Activated CD4-positive, alpha-beta memory T cell treated with anti-CD3 and anti-CD28 coated beads for 36 hours (primary cell): Measurements from ENCODE around the gene DPP10. TPM values are rescaled to one million over a fixed set of nuclear protein-coding genes. Genes with fewer than 3 reads are reported as not detected.

ENCODE experiments used
- CTCF ChIA-PET: fragments of 350-600 bp; sonication (Branson Sonifier 250); formaldehyde crosslinking; loops from one replicate; lab custom pipeline; 2021; ENCODE audit warnings: antibody characterized with exemption, inconsistent platforms; lab: Charles Lee
- POLR2A ChIA-PET: fragments of 350-600 bp; sonication (Branson Sonifier 250); formaldehyde crosslinking; loops from one replicate; lab custom pipeline; 2021; ENCODE audit warnings: antibody characterized with exemption; lab: Charles Lee
- DNase-seq: peaks from one replicate; pipeline ENCODE4 v3.0.0-alpha.2; 2020
- H3K27ac Mint-ChIP-seq: one replicate; pipeline ENCODE4 v1.8.0; 2021; ENCODE audit warnings: mixed read lengths
- H3K27me3 Mint-ChIP-seq: one replicate; pipeline ENCODE4 v1.8.0; 2021; ENCODE audit warnings: mixed read lengths
- H3K36me3 Mint-ChIP-seq: one replicate; pipeline ENCODE4 v1.8.0; 2021; ENCODE audit warnings: mixed read lengths
- H3K4me1 Mint-ChIP-seq: one replicate; pipeline ENCODE4 v1.8.0; 2021; ENCODE audit warnings: low read depth, mixed read lengths
- H3K4me3 Mint-ChIP-seq: one replicate; pipeline ENCODE4 v1.8.0; 2021; ENCODE audit warnings: mild to moderate bottlenecking, mixed read lengths
- H3K9me3 Mint-ChIP-seq: one replicate; pipeline ENCODE4 v1.8.0; 2021; ENCODE audit warnings: mixed read lengths
- intact Hi-C: fragments of 100-400 bp; cut with micrococcal nuclease; formaldehyde crosslinking; loops from one replicate; pipeline ENCODE4 v1.15.1; 2023
- total RNA-seq, 2 experiments: library from RNA; stranded (reverse); gene quantifications; one replicate each; pipeline ENCODE4 v1.2.3, GENCODE V29; 2021

Gene DPP10
- total RNA-seq, 2 experiments from 2014 or later = not detected

DNA sequence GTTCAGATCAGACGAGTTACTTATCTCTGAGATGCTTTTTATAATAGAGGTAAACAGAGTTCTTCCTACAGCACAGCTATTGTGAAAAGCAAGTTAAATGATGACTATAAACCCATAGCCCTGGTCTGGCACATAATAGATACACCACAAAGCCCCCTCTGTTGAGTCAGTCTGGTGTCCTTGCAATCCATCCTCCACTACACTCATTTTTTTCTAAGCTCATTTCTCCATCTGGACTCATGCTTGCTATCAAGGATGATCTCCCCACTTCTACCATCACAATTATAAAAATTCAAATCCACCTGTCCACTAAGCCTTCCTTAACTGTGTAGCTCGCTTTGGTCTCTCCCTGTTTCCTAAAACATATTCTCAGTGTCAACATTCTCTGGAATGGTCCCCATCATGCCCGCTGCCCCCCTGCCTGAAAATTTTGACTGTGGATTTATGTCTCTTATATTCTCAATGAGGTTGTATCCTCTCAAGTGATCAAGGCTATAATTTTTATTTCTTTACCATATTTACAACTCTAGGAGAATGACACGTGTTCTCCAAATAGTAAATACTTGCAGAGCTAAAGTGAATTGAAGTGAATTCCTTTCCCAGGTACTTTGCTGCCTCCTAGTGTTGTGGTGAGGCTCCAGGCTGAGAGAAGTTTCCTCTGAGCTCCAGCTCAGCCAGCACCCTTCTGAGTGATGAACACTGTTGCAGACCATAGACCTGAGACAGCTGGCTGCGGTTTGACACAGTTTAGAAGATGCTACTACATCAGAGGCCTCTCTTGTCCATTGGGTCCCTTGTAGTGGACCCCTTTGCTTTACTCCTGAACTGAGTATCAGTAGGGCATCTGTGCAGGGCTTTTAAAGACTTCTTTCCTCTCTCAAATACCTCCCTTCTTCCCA is 108.7 kb downstream of the DPP10 start:
- Mint-ChIP-seq H3K27ac (no peak overlapping the region), H3K4me1 (no peaks in the 10 kb centered on the region), H3K36me3 (no peaks in the 10 kb centered on the region), H3K9me3 (no peaks in the 10 kb centered on the region), H3K4me3 (no peak overlapping the region), H3K27me3 (peaks cover 2% of the 10 kb centered on the region)
- ChIA-PET CTCF (interaction anchor here (0.9 to 1.1 kb wide), 2 partner anchors 9 to 12 kb away, joined by 3 to 4 read pairs; no protein-coding TSS in a partner anchor), POLR2A (no interaction called here)
- DNase-seq = peak; percentile 29
- intact Hi-C loops = no loop called here

DNA sequence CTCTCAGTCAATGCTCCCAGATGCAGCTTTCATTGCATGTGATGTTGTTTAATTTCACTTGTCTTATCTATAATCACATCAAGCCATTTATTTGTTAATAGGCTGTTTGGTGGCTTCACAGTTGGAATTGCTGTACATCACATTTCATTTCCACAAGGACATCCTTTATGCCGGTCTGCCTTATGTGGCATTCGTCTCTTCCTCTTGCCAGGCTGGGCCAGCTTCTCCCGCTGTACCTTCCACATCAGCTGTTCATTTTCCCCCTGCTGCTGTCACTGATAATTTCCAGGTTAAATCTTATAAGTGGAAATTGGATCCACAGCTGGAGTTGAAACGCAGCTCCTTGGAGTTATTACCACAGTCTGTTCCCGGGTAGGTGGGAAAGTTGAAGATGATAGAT is 110.6 kb downstream of the DPP10 start:
- peaks cover 2% of the 10 kb centered on the region for H3K27me3 Mint-ChIP-seq
- no peak for DNase-seq

DNA sequence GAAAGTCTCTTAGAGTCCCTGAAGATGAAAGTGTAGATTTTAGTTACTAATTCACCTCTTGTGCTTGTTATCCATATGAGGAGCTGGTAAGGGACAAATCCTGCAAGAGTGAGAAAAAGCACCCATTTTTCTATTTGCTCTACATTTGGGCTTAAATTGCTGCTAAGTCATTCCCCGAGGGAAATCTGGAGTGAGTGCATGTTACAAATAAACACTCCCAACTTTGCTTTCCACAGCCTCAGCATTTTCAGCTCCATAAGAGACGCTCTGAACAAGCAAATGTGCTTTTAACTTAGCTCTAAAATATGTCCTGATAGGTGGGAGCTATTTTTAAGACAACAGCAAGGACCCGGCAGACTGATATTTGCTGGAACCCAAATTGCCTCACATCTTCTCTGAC is 126.7 kb downstream of the DPP10 start:
- H3K4me3 Mint-ChIP-seq = no peak overlapping the region
- no peak for DNase-seq
- H3K27me3 Mint-ChIP-seq = no peaks in the 10 kb centered on the region
- no peaks in the 10 kb centered on the region for H3K36me3 Mint-ChIP-seq
- H3K27ac Mint-ChIP-seq = no peak overlapping the region
- no peaks in the 10 kb centered on the region for H3K9me3 Mint-ChIP-seq
- CTCF ChIA-PET = no interaction called here
- intact Hi-C loops = no loop called here
- POLR2A ChIA-PET = no interaction called here
- H3K4me1 Mint-ChIP-seq = no peaks in the 10 kb centered on the region

More for the DNA sequence above, 110.6 kb downstream of the DPP10 start:
- Mint-ChIP-seq H3K9me3 (no peaks in the 10 kb centered on the region), H3K36me3 (no peaks in the 10 kb centered on the region), H3K27ac (no peak overlapping the region), H3K4me3 (no peak overlapping the region), H3K4me1 (no peaks in the 10 kb centered on the region)
- POLR2A ChIA-PET = no interaction called here
- CTCF ChIA-PET = no interaction called here
- intact Hi-C loops = no loop called here

DNA sequence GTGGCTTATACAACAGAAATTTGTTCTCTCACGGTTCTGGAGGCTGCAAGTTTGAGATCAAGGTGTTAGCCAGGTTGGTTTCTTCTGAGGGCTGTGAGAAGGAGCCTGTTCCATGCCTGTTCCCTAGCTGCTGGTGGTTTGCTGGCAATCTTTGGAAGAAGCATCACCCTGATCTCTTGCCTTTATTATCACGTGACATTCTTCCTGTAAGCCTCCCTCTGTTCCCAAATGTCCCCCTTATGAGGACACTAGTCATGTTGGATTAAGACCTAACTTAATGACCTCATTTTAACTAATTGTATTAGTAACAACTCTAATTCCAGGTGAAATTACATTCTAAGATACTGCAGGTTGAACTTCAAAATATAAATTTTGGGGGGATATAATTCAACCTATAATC is 135.2 kb downstream of the DPP10 start:
- Mint-ChIP-seq H3K4me1 (no peaks in the 10 kb centered on the region), H3K27ac (no peak overlapping the region), H3K9me3 (no peaks in the 10 kb centered on the region), H3K4me3 (no peak overlapping the region), H3K36me3 (no peaks in the 10 kb centered on the region), H3K27me3 (no peaks in the 10 kb centered on the region)
- POLR2A ChIA-PET = no interaction called here
- CTCF ChIA-PET = no interaction called here
- no peak for DNase-seq
- intact Hi-C loops = no loop called here

DNA sequence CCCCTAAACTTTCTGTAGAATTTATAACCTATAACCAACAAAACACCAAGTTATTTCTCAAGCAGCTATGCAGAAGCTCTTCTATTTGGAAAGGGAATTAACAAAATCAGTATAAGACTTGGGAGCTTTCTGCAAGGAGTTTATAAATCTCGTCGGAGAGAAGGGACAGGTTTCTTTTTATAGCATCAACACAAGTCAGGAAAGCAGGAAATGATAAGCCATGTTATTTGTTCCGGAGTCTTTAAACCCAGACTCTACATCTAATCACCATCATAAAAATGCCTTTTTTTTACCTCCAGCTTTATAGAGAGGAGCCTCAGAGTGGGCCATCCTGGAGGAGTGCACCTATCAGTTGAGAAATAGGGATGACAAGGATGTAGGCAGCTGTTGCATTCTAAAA is 137.1 kb downstream of the DPP10 start:
- Mint-ChIP-seq H3K4me3 (no peak overlapping the region), H3K36me3 (no peaks in the 10 kb centered on the region), H3K27me3 (no peaks in the 10 kb centered on the region), H3K27ac (no peak overlapping the region), H3K4me1 (no peaks in the 10 kb centered on the region), H3K9me3 (no peaks in the 10 kb centered on the region)
- DNase-seq = no peak
- POLR2A ChIA-PET = no interaction called here
- CTCF ChIA-PET = no interaction called here
- intact Hi-C loops = no loop called here

DNA sequence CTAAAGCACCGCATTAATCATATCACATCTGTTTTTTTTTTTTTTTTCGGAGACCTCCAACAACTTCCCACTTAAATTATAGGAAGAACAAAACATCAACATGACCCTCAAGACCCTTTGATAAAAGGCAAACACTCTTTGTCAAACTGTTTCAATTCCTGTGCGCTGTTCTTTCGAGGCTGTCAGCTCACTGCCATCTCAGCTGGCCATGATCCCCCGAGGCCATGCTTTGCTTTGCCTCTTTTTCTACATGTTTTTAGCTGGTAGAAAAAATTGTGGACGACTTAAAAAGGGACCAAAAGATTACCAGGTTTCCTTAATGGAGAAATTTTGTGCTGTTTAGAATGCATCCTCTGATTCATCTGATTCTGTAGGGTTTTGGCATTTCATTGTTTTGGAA is 138.2 kb downstream of the DPP10 start:
- H3K27me3 Mint-ChIP-seq = no peaks in the 10 kb centered on the region
- H3K9me3 Mint-ChIP-seq = no peaks in the 10 kb centered on the region
- ChIA-PET CTCF (no interaction called here), POLR2A (no interaction called here)
- no peaks in the 10 kb centered on the region for H3K4me1 Mint-ChIP-seq
- H3K4me3 Mint-ChIP-seq = no peak overlapping the region
- no peak overlapping the region for H3K27ac Mint-ChIP-seq
- intact Hi-C loops = no loop called here
- no peaks in the 10 kb centered on the region for H3K36me3 Mint-ChIP-seq
- no peak for DNase-seq

DNA sequence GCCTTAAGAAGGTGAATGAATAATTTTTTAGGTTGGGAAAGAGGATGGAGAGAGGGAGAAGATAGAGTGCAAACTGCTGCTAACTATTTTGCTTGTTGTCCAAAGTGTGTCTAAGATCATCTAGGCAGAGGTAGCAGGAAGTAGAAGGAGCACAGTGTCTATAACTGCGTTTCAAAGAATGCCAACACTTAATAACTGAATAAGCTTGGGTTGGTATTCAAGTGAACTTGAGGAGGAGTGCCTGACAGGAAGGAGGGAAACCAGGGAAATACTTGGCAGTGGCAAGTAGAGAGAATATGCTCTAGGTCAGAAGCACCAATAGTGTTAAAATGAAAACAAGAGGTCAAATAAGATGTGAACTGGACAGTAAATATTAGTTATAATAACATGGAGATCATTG is 155.9 kb downstream of the DPP10 start:
- H3K9me3 Mint-ChIP-seq = no peaks in the 10 kb centered on the region
- POLR2A ChIA-PET = no interaction called here
- intact Hi-C loops = no loop called here
- no peaks in the 10 kb centered on the region for H3K36me3 Mint-ChIP-seq
- no peak for DNase-seq
- no peak overlapping the region for H3K4me3 Mint-ChIP-seq
- H3K27me3 Mint-ChIP-seq = no peaks in the 10 kb centered on the region
- no peaks in the 10 kb centered on the region for H3K4me1 Mint-ChIP-seq
- H3K27ac Mint-ChIP-seq = no peak overlapping the region
- CTCF ChIA-PET = no interaction called here

DNA sequence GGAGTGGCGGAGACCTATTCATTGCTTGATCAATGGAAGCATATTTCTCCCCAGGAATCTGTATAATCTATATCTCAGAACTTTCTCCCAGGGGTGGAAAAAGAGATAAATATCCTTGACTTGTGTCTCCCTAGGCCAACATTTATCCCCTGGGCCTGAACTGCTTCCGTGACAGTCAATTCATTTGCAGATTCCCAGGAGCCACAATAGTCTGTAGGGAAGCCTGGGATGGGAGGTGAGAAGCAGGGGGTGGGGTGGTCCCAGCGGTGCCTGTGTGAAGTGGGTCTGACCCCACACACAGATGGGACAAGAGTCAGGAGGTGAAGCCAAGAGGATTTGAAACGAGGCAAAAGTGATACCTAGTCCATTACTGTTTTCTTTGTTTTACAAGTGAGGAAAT is 166.8 kb downstream of the DPP10 start:
- Mint-ChIP-seq H3K9me3 (no peaks in the 10 kb centered on the region), H3K36me3 (no peaks in the 10 kb centered on the region), H3K4me3 (no peak overlapping the region), H3K4me1 (no peaks in the 10 kb centered on the region), H3K27me3 (peaks cover 3% of the 10 kb centered on the region), H3K27ac (no peak overlapping the region)
- ChIA-PET POLR2A (no interaction called here), CTCF (no interaction called here)
- intact Hi-C loops = no loop called here
- no peak for DNase-seq

DNA sequence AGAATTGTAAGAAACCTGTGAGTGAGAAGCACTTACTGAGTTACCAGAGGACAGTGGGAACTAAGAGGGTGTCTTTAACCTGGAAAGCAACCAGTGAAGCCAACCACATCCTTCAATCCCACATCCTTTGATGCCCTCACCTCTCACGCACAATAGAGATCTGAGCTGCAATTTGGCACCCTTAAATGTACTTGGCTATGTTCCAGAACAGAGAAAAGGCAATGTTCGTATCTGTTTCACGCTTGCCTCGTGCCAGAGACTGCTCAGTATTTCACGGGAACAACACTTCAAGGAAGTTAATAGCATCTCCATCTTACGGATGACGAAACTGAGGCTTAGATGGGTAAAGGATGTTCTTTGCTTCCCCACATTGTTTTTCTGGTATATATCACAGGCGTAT is 167.4 kb downstream of the DPP10 start:
- H3K4me1 Mint-ChIP-seq = no peaks in the 10 kb centered on the region
- H3K27ac Mint-ChIP-seq = no peak overlapping the region
- DNase-seq = no peak
- no peaks in the 10 kb centered on the region for H3K36me3 Mint-ChIP-seq
- ChIA-PET POLR2A (no interaction called here), CTCF (no interaction called here)
- H3K9me3 Mint-ChIP-seq = no peaks in the 10 kb centered on the region
- no peak overlapping the region for H3K4me3 Mint-ChIP-seq
- intact Hi-C loops = no loop called here
- H3K27me3 Mint-ChIP-seq = peaks cover 3% of the 10 kb centered on the region

DNA sequence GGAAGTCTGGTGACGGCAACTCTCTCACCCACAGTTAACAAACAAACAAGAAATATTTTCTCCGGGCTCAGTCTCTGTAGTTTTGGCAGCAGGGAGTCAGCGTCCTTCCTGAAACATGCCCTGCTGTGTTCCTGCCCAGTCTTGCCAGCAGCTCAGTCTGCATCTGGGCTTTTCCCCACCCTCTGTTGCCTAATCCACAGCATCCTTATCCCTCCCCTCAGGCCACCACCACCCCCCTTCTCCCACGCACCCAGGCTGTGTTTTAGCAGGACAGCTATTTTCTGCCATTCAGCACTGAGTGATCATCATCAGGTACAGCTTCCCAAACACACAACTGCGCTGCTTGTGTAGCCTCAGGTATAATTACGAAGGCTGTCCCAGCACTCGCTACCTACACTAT is 168.2 kb downstream of the DPP10 start:
- no peak for DNase-seq
- peaks cover 3% of the 10 kb centered on the region for H3K27me3 Mint-ChIP-seq
- H3K4me1 Mint-ChIP-seq = no peaks in the 10 kb centered on the region
- no peak overlapping the region for H3K27ac Mint-ChIP-seq
- H3K9me3 Mint-ChIP-seq = no peaks in the 10 kb centered on the region
- intact Hi-C loops = no loop called here
- ChIA-PET CTCF (no interaction called here), POLR2A (no interaction called here)
- H3K4me3 Mint-ChIP-seq = no peak overlapping the region
- no peaks in the 10 kb centered on the region for H3K36me3 Mint-ChIP-seq

DNA sequence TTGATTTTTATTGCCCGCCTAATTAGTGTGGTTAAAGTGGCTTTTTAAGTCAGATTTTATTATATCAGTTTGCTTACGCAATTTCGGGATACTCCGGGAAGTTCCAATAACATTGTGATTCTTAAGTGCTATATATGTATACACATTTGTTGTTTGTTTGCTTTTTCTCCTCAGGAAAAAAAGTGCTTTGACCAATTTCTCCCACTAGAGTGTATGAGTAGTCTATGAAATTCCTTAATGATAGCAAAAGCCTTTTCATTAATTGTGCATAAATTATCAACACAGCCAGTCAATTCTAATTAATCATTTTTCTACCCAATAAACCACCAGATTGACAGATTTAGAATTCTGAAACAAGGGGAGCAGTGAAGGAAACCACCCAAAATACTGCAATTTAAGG is 172.2 kb downstream of the DPP10 start:
- intact Hi-C loops = no loop called here
- H3K27me3 Mint-ChIP-seq = no peaks in the 10 kb centered on the region
- POLR2A ChIA-PET = no interaction called here
- H3K4me3 Mint-ChIP-seq = no peak overlapping the region
- no peak overlapping the region for H3K27ac Mint-ChIP-seq
- DNase-seq = no peak
- no peaks in the 10 kb centered on the region for H3K9me3 Mint-ChIP-seq
- CTCF ChIA-PET = no interaction called here
- H3K36me3 Mint-ChIP-seq = no peaks in the 10 kb centered on the region
- H3K4me1 Mint-ChIP-seq = no peaks in the 10 kb centered on the region

DNA sequence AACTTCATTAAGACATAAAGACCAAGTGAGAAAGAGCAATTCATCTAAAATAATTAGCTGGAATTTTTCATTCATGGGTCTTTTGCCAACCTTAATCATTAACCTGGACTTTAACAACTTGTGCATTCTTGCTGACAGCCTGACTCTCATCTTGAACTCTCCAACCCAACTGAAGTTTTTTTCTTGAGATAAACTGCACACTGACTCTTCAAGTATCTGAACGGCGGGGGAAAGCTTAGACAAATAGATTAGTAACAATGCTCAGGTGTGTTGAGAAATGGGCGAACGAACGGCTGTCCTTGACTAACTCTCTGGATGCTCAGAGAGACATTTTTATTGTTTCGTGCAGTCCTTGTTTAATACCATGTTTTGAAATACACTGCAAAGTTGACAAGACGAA is 186.0 kb downstream of the DPP10 start:
- no peak for DNase-seq
- no peak overlapping the region for H3K4me3 Mint-ChIP-seq
- ChIA-PET POLR2A (no interaction called here), CTCF (no interaction called here)
- peaks cover 2% of the 10 kb centered on the region for H3K9me3 Mint-ChIP-seq
- H3K4me1 Mint-ChIP-seq = no peaks in the 10 kb centered on the region
- intact Hi-C loops = no loop called here
- H3K27me3 Mint-ChIP-seq = no peaks in the 10 kb centered on the region
- no peaks in the 10 kb centered on the region for H3K36me3 Mint-ChIP-seq
- H3K27ac Mint-ChIP-seq = no peak overlapping the region

DNA sequence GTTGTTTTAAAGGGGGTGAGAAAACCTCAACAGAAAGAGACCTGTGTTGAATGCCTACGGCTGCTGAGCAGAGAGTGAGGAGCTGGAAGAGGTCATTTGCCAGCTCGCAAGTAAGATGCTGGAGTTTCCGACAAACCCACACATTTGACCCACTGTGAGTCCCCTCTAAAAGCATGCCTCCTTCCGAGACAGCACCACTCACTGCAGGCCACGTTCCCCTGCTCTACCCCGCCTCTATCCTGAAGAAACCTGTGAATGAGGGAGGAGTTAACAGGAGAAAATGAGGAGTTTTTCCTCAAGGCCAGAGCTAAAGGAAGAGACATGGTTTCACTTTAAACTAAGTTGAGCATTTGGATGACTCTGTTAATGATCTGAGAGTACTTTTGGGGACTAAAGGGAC is 188.7 kb downstream of the DPP10 start:
- Mint-ChIP-seq H3K4me3 (no peak overlapping the region), H3K27ac (no peak overlapping the region), H3K27me3 (no peaks in the 10 kb centered on the region), H3K4me1 (no peaks in the 10 kb centered on the region), H3K36me3 (no peaks in the 10 kb centered on the region), H3K9me3 (peaks cover 2% of the 10 kb centered on the region)
- intact Hi-C loops = no loop called here
- DNase-seq = no peak
- POLR2A ChIA-PET = no interaction called here
- CTCF ChIA-PET = no interaction called here
